ENCODE measurements around the gene DSG3.

DSG3 gene

GRCh38 chr18:31430554-31430953 lies 17.0 kb upstream of the DSG3 start:
- DNase-seq: no peak

- no peak for DNase-seq
These were observed 15.2 kb upstream of the DSG3 start for GRCh38 chr18:31432316-31432715.

GRCh38 chr18:31436825-31437224 lies 10.7 kb upstream of the DSG3 start:
- no peak for DNase-seq

GRCh38 chr18:31438402-31438801 lies 9.1 kb upstream of the DSG3 start:
- no peak for DNase-seq

- no peak for DNase-seq
These were observed 7.7 kb upstream of the DSG3 start for GRCh38 chr18:31439807-31440325.

GRCh38 chr18:31440787-31441186 lies 6.8 kb upstream of the DSG3 start:
- DNase-seq: no peak

GRCh38 chr18:31441493-31441892 lies 6.0 kb upstream of the DSG3 start:
- DNase-seq: no peak

- DNase-seq: no peak
These were observed 3.4 kb upstream of the DSG3 start for GRCh38 chr18:31444142-31444541.

- no peak for DNase-seq
These were observed 1.6 kb upstream of the DSG3 start for GRCh38 chr18:31445908-31446307.

- no peak for DNase-seq
These were observed 687 bp upstream of the DSG3 start for GRCh38 chr18:31446854-31447253.

- DNase-seq: no peak
These were observed 2.9 kb downstream of the DSG3 start for GRCh38 chr18:31450409-31450808.

- no peak for DNase-seq
These were observed 4.1 kb downstream of the DSG3 start for GRCh38 chr18:31451625-31452024.

GRCh38 chr18:31454066-31454708 lies 6.6 kb downstream of the DSG3 start:
- no peak for DNase-seq

- no peak for DNase-seq
These were observed 22.1 kb downstream of the DSG3 start for GRCh38 chr18:31469629-31470028.

- no peak for DNase-seq
These were observed 31.1 kb downstream of the DSG3 start for GRCh38 chr18:31478688-31479087.

- DNase-seq: no peak
These were observed 34.5 kb downstream of the DSG3 start for GRCh38 chr18:31482051-31482450.

- DNase-seq: no peak
These were observed 35.9 kb downstream of the DSG3 start for GRCh38 chr18:31483396-31483795.

- DNase-seq: no peak
These were observed 36.9 kb downstream of the DSG3 start for GRCh38 chr18:31484461-31484860.

- DNase-seq: no peak
These were observed 38.6 kb downstream of the DSG3 start for GRCh38 chr18:31486165-31486564.

GRCh38 chr18:31487246-31488015 lies 39.9 kb downstream of the DSG3 start:
- DNase-seq: no peak

- no peak for DNase-seq
These were observed 41.8 kb downstream of the DSG3 start for GRCh38 chr18:31489311-31489710.

GRCh38 chr18:31490387-31490786 lies 42.8 kb downstream of the DSG3 start:
- no peak for DNase-seq

GRCh38 chr18:31490833-31491232 lies 43.3 kb downstream of the DSG3 start:
- no peak for DNase-seq

GRCh38 chr18:31491586-31491985 lies 44.0 kb downstream of the DSG3 start:
- DNase-seq: no peak

GRCh38 chr18:31492671-31493070 lies 45.1 kb downstream of the DSG3 start:
- no peak for DNase-seq

Measured in KG1 (cell line).